T-cell (primary cell): ENCODE results near the gene B3GNT5. TPM values are rescaled to one million over a fixed set of nuclear protein-coding genes. Genes with fewer than 3 reads are reported as not detected.

Experiments used
- ATAC-seq, 4 experiments: fragments of 200-7000 bp in 3 of 4; fragments of 150-1000 bp in 1 of 4; cut with Tn5 transposase; replicated peaks in 1 of 4; 1 replicate in 3 of 4; 2 replicates in 1 of 4; pipeline ENCODE4 v1.10.0; 2021; ENCODE audit warnings: moderate library complexity in 3 of 4, mild to moderate bottlenecking in 2 of 4, moderate number of reproducible peaks in 1 of 4
- CTCF ChIA-PET, 2 donors: fragments of 300-600 bp; sonication (Branson Sonifier 250); formaldehyde crosslinking; loops; one replicate each; lab custom pipeline; 2022; ENCODE audit warnings: antibody characterized with exemption in 2 of 2; lab: Charles Lee
- POLR2A ChIA-PET, 2 donors: fragments of 300-600 bp; sonication (Branson Sonifier 250); formaldehyde crosslinking; loops; one replicate each; lab custom pipeline; 2022; ENCODE audit warnings: antibody characterized with exemption in 2 of 2; lab: Charles Lee
- DNase-seq, 35 experiments: peaks; one replicate each; pipeline versions ENCODE4 v3.0.0 to v3.0.0-alpha.2; 2013 to 2023
- H3K27ac ChIP-seq: one replicate; pipeline ENCODE4 v1.5.1; 2013; ENCODE audit warnings: low read length
- H3K27me3 ChIP-seq, 2 experiments: replicated peaks in 1 of 2; 1 replicate in 1 of 2; 2 replicates in 1 of 2; pipeline versions ENCODE4 v1.6.1 to v1.7.0; 2013; ENCODE audit warnings: low read length in 1 of 2, mixed read lengths in 1 of 2; ENCODE audit not compliant: control insufficient read depth in 2 of 2, insufficient read depth in 2 of 2; ENCODE audit errors: extremely low read depth in 1 of 2
- H3K36me3 ChIP-seq, 2 donors: 1 replicate in 1 of 2; 2 replicates in 1 of 2; pipeline versions ENCODE4 v1.6.1 to v1.7.0; 2013; ENCODE audit warnings: low read length in 1 of 2; ENCODE audit not compliant: control insufficient read depth in 2 of 2, insufficient read depth in 1 of 2; ENCODE audit errors: extremely low read depth in 1 of 2
- H3K4me1 ChIP-seq, 2 experiments: 1 replicate in 1 of 2; 2 replicates in 1 of 2; pipeline versions ENCODE4 v1.6.1 to v1.7.0; 2013; ENCODE audit warnings: low read length in 2 of 2, mixed read lengths in 1 of 2; ENCODE audit not compliant: insufficient read depth in 2 of 2, control insufficient read depth in 1 of 2; ENCODE audit errors: extremely low read depth in 1 of 2
- H3K4me3 ChIP-seq, 2 donors: 1 replicate in 1 of 2; 2 replicates in 1 of 2; pipeline versions ENCODE4 v1.5.1 to v1.7.0; 2013; ENCODE audit warnings: mild to moderate bottlenecking in 2 of 2, low read length in 1 of 2, moderate library complexity in 1 of 2; ENCODE audit not compliant: control insufficient read depth in 1 of 2; ENCODE audit errors: extremely low read depth in 1 of 2
- H3K9me3 ChIP-seq: 2 replicates; pipeline ENCODE4 v1.7.0; 2013
- H3K27ac Mint-ChIP-seq, 2 donors: one replicate each; pipeline ENCODE4 v1.8.0; 2020 to 2021; ENCODE audit warnings: mild to moderate bottlenecking in 2 of 2, mixed read lengths in 2 of 2
- H3K27me3 Mint-ChIP-seq, 2 donors: one replicate each; pipeline ENCODE4 v1.8.0; 2021 to 2022; ENCODE audit warnings: mixed read lengths in 2 of 2
- H3K36me3 Mint-ChIP-seq: one replicate; pipeline ENCODE4 v1.8.0; 2021; ENCODE audit warnings: mixed read lengths
- H3K4me1 Mint-ChIP-seq, 3 donors: one replicate each; pipeline ENCODE4 v1.8.0; 2020 to 2022; ENCODE audit warnings: mixed read lengths in 3 of 3, mild to moderate bottlenecking in 1 of 3
- H3K4me3 Mint-ChIP-seq, 3 donors: one replicate each; pipeline ENCODE4 v1.8.0; 2020 to 2022; ENCODE audit warnings: mild to moderate bottlenecking in 3 of 3, mixed read lengths in 3 of 3, moderate library complexity in 3 of 3
- H3K9me3 Mint-ChIP-seq, 3 donors: one replicate each; pipeline ENCODE4 v1.8.0; 2020 to 2022; ENCODE audit warnings: mixed read lengths in 3 of 3
- WGBS: methylation state at CpG from one replicate; pipeline ENCODE4 v1.1.5; 2013; ENCODE audit warnings: missing lambda C conversion rate; ENCODE audit not compliant: insufficient coverage; 5-methylcytosine and 5-hydroxymethylcytosine counted together
- total RNA-seq, 35 experiments: library from RNA in 6 of 35; stranded (reverse) in 6 of 35; fragments of 120-200 nt in 1 of 35; gene quantifications; one replicate each; pipeline versions ENCODE4 v1.2.1 to v1.2.4 and lab custom pipeline; 2013 to 2026

The B3GNT5 gene
- total RNA-seq, 5 donors from 2014 or later (not counting 1 experiment from before 2014, with no cell fraction given): 0.16 to 0.92 (median 0.55) TPM

DNA sequence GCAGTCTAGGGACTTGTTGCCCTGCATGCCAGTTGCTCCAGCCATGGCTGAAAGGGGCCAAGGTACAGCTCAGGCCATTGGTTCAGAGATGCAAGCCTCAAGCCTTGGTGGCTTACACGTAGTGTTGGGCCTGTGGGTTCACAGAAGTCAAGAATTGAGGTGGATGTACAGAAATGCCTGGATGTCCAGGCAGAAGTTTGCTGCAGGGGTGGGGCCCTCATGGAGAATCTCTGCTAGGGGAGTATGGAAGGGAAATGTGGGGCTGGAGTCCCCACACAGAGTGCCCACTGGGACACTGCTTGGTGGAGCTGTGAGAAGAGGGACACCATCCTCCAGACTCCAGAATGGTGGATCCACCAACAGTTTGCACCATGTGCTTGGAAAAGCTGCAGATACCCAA lies 10.6 kb upstream of the B3GNT5 start:
- Mint-ChIP-seq H3K9me3 (peaks cover 7 to 16% (median 13%) of the 10 kb centered on the region in 3 donors), H3K4me3 (no peak overlapping the region), H3K27me3 (peaks cover 3 to 7% of the 10 kb centered on the region in 2 donors), H3K4me1 (no peaks in the 10 kb centered on the region), H3K27ac (no peak overlapping the region), H3K36me3 (peaks cover 27% of the 10 kb centered on the region)
- no peak for ATAC-seq
- H3K4me1 ChIP-seq: no peaks in the 10 kb centered on the region
- H3K36me3 ChIP-seq: no peaks in the 10 kb centered on the region
- no peak overlapping the region for H3K4me3 ChIP-seq
- no peaks in the 10 kb centered on the region for H3K9me3 ChIP-seq
- POLR2A ChIA-PET: no interaction called here
- H3K27ac ChIP-seq: no peak overlapping the region
- peaks cover 0 to 10% of the 10 kb centered on the region in 2 experiments for H3K27me3 ChIP-seq
- CTCF ChIA-PET: no interaction called here
- WGBS: 67% methylated on average over 1 of the region's 1 CpG
- DNase-seq: no peak

DNA sequence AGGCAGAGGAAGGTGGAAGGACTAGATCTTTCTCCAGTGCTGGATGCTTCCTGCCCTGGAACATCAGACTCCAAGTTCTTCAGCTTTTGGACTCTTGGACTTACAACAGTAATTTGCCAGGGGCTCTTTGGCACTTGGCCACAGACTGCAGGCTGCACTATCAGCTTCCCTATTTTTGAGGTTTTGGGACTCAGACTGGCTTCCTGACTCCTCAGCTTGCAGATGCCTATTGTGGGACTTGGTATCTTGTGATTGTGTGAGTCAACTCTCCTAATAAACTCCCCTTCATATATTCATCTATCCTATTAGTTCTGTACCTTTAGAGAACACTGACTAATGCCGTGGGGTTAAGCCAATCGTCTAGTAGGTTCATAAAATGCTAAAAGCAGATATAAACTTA lies 8.8 kb upstream of the B3GNT5 start:
- no CpG with 5 or more reads among the region's 2 CpGs for WGBS
- ChIA-PET CTCF (interaction anchor here (0.6 to 0.7 kb wide), 2 partner anchors 8 to 204 kb away, joined by 3 to 4 read pairs; no protein-coding TSS in a partner anchor), POLR2A (no interaction called here)
- Mint-ChIP-seq H3K9me3 (peaks cover 7 to 16% (median 13%) of the 10 kb centered on the region in 3 donors), H3K36me3 (peaks cover 27% of the 10 kb centered on the region), H3K4me1 (no peaks in the 10 kb centered on the region), H3K4me3 (no peak overlapping the region), H3K27me3 (peaks cover 3 to 7% of the 10 kb centered on the region in 2 donors), H3K27ac (no peak overlapping the region)
- H3K27ac ChIP-seq: no peak overlapping the region
- no peak for DNase-seq
- ATAC-seq: no peak
- no peaks in the 10 kb centered on the region for H3K36me3 ChIP-seq
- H3K9me3 ChIP-seq: no peaks in the 10 kb centered on the region
- H3K27me3 ChIP-seq: peaks cover 0 to 10% of the 10 kb centered on the region in 2 experiments
- no peak overlapping the region for H3K4me3 ChIP-seq
- no peaks in the 10 kb centered on the region for H3K4me1 ChIP-seq

DNA sequence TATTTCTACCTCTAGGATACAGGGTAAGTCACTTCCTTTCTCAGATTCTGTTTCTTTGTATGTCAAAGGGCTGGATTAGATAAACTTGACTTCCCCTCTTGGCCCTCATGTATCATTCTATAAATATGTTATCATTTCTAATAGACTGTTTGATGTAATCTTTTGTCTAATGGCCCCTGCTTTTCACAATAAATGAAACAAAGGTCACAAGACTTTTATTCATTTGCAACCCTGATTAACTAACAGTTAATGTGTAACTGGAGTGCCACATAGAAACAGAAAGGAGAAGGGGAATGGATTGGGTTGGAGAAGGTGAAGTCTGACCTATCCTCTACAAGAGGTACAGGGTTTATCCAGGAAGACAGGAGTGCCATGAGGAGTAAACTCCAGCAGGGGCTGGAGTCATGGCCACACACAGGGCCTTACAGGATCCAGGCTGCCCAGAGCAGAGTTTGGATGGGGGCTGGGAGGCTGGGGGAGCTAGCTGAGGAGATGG lies 8.0 kb upstream of the B3GNT5 start:
- Histone ChIP-seq H3K36me3 (no peaks in the 10 kb centered on the region), H3K9me3 (no peaks in the 10 kb centered on the region), H3K27ac (no peak overlapping the region), H3K4me1 (no peaks in the 10 kb centered on the region), H3K4me3 (no peak overlapping the region), H3K27me3 (peaks cover 0 to 10% of the 10 kb centered on the region in 2 experiments)
- H3K27me3 Mint-ChIP-seq: peaks cover 0 to 5% of the 10 kb centered on the region in 2 donors
- no peak for ATAC-seq
- H3K9me3 Mint-ChIP-seq: peaks cover 7 to 16% (median 13%) of the 10 kb centered on the region in 3 donors
- no peak overlapping the region for H3K27ac Mint-ChIP-seq
- peaks cover 23% of the 10 kb centered on the region for H3K36me3 Mint-ChIP-seq
- no peak for DNase-seq
- ChIA-PET POLR2A (no interaction called here), CTCF (interaction anchor here in 1 of 2 donors (0.6 kb wide), 1 partner anchor 203 kb away, joined by 3 read pairs; no protein-coding TSS in a partner anchor)
- no peak overlapping the region for H3K4me3 Mint-ChIP-seq
- H3K4me1 Mint-ChIP-seq: no peaks in the 10 kb centered on the region

DNA sequence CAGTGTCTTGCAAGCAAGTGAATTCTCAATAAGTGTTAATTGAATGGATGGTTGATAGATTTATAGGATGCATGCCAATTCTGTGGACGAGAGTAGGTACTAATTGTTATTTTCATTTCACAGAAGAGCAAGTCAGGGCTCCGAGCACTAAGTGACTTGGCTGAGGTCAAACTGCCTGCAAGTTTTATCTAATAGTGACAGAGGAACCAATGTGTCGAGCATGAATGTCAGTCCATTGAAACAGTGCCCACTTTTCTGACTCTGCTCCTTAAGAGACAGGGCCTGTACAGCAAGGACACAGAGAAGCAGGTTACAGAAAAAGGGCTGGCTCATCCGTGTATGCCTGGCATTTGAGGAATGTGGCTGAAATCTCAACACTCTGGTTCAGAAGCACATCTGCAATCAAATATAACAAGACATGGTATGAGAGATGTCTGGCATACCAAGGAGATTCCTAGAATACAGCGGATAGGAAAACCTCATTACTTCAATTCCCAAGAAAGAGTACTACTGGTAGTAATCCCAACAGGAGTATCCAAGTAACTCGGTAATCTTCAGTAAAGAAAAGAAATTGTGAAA lies 6.0 kb upstream of the B3GNT5 start:
- 92% methylated on average over 3 of the region's 6 CpGs for WGBS
- ChIA-PET POLR2A (no interaction called here), CTCF (no interaction called here)
- no peak overlapping the region for H3K27ac Mint-ChIP-seq
- peaks cover 14% of the 10 kb centered on the region for H3K36me3 Mint-ChIP-seq
- H3K4me3 ChIP-seq: no peak overlapping the region
- no peaks in the 10 kb centered on the region for H3K36me3 ChIP-seq
- no peaks in the 10 kb centered on the region for H3K9me3 ChIP-seq
- no peaks in the 10 kb centered on the region for H3K4me1 Mint-ChIP-seq
- H3K27me3 ChIP-seq: peaks cover 0 to 15% of the 10 kb centered on the region in 2 experiments
- ATAC-seq (no peak), DNase-seq (no peak)
- H3K4me3 Mint-ChIP-seq: no peak overlapping the region
- no peaks in the 10 kb centered on the region for H3K4me1 ChIP-seq
- H3K27ac ChIP-seq: no peak overlapping the region
- H3K27me3 Mint-ChIP-seq: peaks cover 0 to 4% of the 10 kb centered on the region in 2 donors
- H3K9me3 Mint-ChIP-seq: peaks cover 0 to 9% (median 4%) of the 10 kb centered on the region in 3 donors

DNA sequence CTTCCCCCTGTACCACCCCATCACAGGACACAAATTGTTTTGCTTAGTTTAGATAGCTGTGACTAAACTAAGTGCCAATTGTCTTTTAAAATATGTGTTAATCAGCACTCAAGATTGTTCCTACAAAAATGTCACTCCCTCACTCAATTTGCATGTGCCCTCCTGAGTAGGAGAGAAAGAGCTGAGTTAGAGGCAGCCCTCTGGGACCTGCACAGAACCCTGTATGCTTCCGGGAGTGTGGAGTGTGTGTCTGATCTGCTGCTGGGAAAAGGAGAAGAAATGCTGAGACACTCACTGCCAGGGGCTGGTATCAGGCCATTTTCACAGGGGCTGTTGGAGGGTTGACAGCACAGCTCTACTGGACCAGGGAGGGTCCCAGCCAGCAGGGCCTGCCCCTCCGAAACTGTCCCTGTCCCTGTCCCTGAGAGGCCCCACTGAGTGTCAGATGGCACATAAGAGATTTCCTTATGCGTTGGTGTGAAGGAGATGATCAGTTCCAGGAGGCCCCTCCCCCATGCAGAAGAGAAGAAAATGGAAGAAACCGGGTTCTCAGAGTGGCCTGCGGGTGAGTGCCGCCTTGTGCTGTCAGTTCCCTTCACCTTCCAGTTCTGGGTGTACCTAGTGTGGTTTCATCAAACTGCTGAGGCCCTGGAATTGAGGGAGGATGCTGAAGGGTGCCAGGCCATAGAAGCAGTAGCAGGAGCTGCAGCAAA lies 3.9 kb upstream of the B3GNT5 start:
- no peak overlapping the region for H3K4me3 Mint-ChIP-seq
- H3K27me3 Mint-ChIP-seq: peaks cover 4 to 8% of the 10 kb centered on the region in 2 donors
- Histone ChIP-seq H3K27ac (no peak overlapping the region), H3K4me3 (no peak overlapping the region), H3K9me3 (no peaks in the 10 kb centered on the region), H3K4me1 (peaks cover 0 to 8% of the 10 kb centered on the region in 2 experiments), H3K27me3 (peaks cover 0 to 22% of the 10 kb centered on the region in 2 experiments), H3K36me3 (no peaks in the 10 kb centered on the region)
- no peaks in the 10 kb centered on the region for H3K9me3 Mint-ChIP-seq
- ChIA-PET CTCF (no interaction called here), POLR2A (no interaction called here)
- no peak overlapping the region for H3K27ac Mint-ChIP-seq
- no peak for ATAC-seq
- DNase-seq: no peak
- H3K4me1 Mint-ChIP-seq: peaks cover 4 to 6% (median 6%) of the 10 kb centered on the region in 3 donors
- peaks cover 4% of the 10 kb centered on the region for H3K36me3 Mint-ChIP-seq
- 80% methylated on average over 1 of the region's 6 CpGs for WGBS

DNA sequence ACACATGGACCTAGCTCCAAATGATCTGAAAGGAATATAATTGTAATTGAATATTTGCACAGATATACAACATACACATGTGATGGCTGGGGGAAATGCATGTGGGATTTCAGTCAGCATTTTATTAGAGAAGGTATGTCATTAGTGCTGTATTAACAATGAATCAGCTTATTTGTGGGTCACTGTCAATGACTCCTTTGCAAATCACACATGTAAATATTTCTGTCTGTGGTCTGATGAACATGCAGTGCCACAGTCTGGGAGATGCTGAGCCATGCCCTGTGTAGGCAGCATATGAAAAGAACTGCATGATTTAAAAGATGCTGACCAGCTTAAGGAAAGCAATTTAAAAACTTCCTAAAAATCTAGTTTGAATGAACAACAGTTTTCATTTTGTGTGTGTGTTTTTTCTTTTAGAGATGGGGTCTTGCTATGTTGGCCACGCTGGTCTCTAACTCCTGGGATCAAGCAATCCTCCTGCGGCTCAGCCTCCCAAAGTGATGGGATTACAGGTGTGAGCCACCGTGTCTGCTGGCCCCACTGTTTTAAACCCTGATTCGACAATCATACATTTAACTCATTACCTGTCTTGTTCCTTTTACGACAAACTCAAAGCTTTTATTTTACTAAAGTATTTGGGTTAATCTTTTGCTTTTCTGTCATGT lies 803 bp upstream of the B3GNT5 start:
- no peaks in the 10 kb centered on the region for H3K9me3 Mint-ChIP-seq
- CTCF ChIA-PET: interaction anchor here (1.0 to 1.7 kb wide), 3 partner anchors 8 to 133 kb away, joined by 3 to 4 read pairs (median 3); no protein-coding TSS in a partner anchor
- peaks cover 18 to 30% of the 10 kb centered on the region in 2 donors for H3K27me3 Mint-ChIP-seq
- H3K27ac ChIP-seq: no peak overlapping the region
- DNase-seq (no peak), ATAC-seq (no peak)
- no peaks in the 10 kb centered on the region for H3K36me3 Mint-ChIP-seq
- WGBS: 100% methylated on average over 1 of the region's 5 CpGs
- H3K9me3 ChIP-seq: no peaks in the 10 kb centered on the region
- H3K4me3 Mint-ChIP-seq: peak overlapping the region; percentile 60 to 81 (median 67)
- peaks cover 10 to 14% (median 11%) of the 10 kb centered on the region in 3 donors for H3K4me1 Mint-ChIP-seq
- POLR2A ChIA-PET: no interaction called here
- no peak overlapping the region for H3K27ac Mint-ChIP-seq
- H3K4me3 ChIP-seq: no peak overlapping the region
- H3K4me1 ChIP-seq: peaks cover 2 to 12% of the 10 kb centered on the region in 2 experiments
- no peaks in the 10 kb centered on the region for H3K36me3 ChIP-seq
- H3K27me3 ChIP-seq: peaks cover 0 to 32% of the 10 kb centered on the region in 2 experiments
